Measurements from ENCODE around the gene ARHGAP29. TPM values are rescaled to one million over a fixed set of nuclear protein-coding genes. Genes with fewer than 3 reads are reported as not detected.
A peak's percentile ranks its signal among the peaks of the same experiment; 100 is the strongest.
"Not testable (repeated sequence)": the region's sequence is repeated elsewhere in the genome, so short reads cannot be mapped to it uniquely, and the experiment has no call there.

The ARHGAP29 gene
- total and polyA plus RNA-seq, 7 donors: 5.1 to 20.0 (median 11.8) TPM

DNA sequence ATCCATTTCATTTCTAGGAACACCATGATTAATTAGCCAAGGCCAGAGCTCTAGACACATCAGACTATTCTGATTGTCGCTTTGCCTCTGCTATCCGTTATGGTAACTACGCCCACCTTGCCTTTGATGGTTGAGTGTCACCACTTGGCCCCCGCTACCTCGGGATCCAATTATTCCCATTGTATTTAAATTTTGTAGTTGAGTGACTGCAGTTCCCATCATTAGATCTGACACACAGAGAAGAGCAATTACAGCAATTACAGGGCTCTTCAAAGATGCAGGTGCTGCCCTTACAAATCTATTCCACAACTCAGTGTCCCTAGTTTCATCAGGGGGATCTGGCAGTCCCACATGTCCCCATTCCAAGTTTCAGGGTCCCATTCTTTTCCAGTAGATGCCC, 71.5 kb downstream of the ARHGAP29 start:
- no peaks in the 10 kb centered on the region for H3K27me3 ChIP-seq (ENCODE audit: insufficient read depth in 3 of 3, low read length in 2 of 3)
- no peaks in the 10 kb centered on the region for H3K9me3 ChIP-seq
- peaks cover 0 to 6% of the 10 kb centered on the region in 2 donors for H3K36me3 ChIP-seq (ENCODE audit: insufficient read depth in 1 of 2, low read depth in 1 of 2)
- no peak overlapping the region for H3K27ac ChIP-seq
- H3K4me3 ChIP-seq: no peak overlapping the region
- intact Hi-C loops (cut with DNase I): no loop called here
- peaks cover 7% of the 10 kb centered on the region for H3K4me1 ChIP-seq
- no peak for ATAC-seq
- WGBS, 3 donors: 90 to 94% (median 91%) methylated on average over 5 of the region's 5 CpGs
- DNase-seq: no peak
- TF ChIP-seq, protein P1, sequence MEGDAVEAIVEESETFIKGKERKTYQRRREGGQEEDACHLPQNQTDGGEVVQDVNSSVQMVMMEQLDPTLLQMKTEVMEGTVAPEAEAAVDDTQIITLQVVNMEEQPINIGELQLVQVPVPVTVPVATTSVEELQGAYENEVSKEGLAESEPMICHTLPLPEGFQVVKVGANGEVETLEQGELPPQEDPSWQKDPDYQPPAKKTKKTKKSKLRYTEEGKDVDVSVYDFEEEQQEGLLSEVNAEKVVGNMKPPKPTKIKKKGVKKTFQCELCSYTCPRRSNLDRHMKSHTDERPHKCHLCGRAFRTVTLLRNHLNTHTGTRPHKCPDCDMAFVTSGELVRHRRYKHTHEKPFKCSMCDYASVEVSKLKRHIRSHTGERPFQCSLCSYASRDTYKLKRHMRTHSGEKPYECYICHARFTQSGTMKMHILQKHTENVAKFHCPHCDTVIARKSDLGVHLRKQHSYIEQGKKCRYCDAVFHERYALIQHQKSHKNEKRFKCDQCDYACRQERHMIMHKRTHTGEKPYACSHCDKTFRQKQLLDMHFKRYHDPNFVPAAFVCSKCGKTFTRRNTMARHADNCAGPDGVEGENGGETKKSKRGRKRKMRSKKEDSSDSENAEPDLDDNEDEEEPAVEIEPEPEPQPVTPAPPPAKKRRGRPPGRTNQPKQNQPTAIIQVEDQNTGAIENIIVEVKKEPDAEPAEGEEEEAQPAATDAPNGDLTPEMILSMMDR (IDR thresholded peaks at IDR 0.05): no peak

DNA sequence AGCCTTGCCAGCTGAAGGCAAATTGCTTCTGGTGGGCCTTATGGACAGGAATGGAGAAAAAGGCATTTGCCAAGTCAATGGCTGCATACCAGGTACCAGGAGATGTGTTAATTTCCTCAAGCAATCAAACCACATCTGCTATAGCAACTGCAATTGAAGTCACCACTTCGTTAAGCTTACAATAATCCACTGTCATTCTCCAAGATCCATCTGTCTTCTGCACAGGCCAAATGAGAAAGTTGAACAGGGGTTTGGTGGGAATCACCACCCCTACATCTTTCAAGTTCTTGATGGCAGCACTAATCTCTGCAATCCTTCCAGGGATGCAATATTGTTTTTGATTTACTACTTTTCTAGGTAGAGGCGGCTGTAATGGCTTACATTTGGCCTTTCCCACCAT, 72.5 kb downstream of the ARHGAP29 start:
- H3K36me3 ChIP-seq (ENCODE audit: insufficient read depth in 1 of 2, low read depth in 1 of 2); H3K9me3 ChIP-seq; H3K27me3 ChIP-seq (ENCODE audit: insufficient read depth in 3 of 3, low read length in 2 of 3); ATAC-seq; H3K27ac ChIP-seq; DNase-seq; intact Hi-C loops (cut with DNase I); H3K4me3 ChIP-seq: not testable (repeated sequence)
- peaks cover 13% of the 10 kb centered on the region for H3K4me1 ChIP-seq
- WGBS, 3 donors: 59 to 68% (median 63%) methylated on average over 2 of the region's 2 CpGs

DNA sequence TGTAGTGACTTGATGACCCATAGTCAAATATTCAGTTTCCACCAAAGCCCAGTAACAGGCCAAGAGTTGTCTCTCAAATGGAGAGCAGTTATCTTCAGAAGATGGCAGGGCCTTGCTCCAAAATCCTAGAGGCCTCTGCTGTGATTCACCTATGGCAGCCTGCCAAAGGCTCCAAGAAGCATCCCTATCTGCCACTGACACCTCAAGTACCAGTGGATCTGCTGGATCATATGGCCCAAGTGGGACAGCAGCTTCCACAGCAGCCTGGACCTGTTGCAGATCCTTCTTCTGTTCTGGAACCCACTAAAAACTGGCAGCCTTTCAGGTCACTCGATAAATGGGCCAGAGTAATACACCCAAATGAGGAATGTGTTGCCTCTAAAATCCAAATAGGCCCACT, 73.3 kb downstream of the ARHGAP29 start:
- ATAC-seq; intact Hi-C loops (cut with DNase I); H3K36me3 ChIP-seq (ENCODE audit: insufficient read depth in 1 of 2, low read depth in 1 of 2); H3K4me3 ChIP-seq; H3K27me3 ChIP-seq (ENCODE audit: insufficient read depth in 3 of 3, low read length in 2 of 3); H3K27ac ChIP-seq; DNase-seq; H3K9me3 ChIP-seq: not testable (repeated sequence)
- WGBS, 3 donors: 81 to 89% (median 83%) methylated on average over 1 of the region's 1 CpG
- H3K4me1 ChIP-seq: peaks cover 13% of the 10 kb centered on the region

DNA sequence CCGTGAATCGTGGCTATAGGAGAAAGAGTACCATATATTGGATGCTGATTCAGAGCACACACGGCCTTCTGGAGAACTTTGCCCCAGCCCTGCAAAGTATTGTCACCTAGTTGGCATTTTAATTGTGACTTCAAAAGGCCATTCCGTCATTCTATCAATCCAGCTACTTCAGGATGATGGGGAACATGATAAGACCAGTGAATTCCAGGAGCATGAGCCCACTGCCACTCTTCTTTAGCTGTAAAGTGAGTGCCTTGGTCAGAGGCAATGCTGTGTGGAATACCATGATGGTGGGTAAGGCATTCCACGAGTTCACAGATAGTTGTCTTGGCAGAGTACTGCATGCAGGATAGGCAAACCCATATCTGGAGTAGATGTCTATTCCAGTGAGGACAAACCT, 74.1 kb downstream of the ARHGAP29 start:
- H3K27ac ChIP-seq; H3K27me3 ChIP-seq (ENCODE audit: insufficient read depth in 3 of 3, low read length in 2 of 3); intact Hi-C loops (cut with DNase I); ATAC-seq; H3K4me3 ChIP-seq; DNase-seq; H3K36me3 ChIP-seq (ENCODE audit: insufficient read depth in 1 of 2, low read depth in 1 of 2); H3K9me3 ChIP-seq: not testable (repeated sequence)
- peaks cover 13% of the 10 kb centered on the region for H3K4me1 ChIP-seq
- WGBS, 3 donors: 93 to 95% (median 95%) methylated on average over 5 of the region's 5 CpGs

DNA sequence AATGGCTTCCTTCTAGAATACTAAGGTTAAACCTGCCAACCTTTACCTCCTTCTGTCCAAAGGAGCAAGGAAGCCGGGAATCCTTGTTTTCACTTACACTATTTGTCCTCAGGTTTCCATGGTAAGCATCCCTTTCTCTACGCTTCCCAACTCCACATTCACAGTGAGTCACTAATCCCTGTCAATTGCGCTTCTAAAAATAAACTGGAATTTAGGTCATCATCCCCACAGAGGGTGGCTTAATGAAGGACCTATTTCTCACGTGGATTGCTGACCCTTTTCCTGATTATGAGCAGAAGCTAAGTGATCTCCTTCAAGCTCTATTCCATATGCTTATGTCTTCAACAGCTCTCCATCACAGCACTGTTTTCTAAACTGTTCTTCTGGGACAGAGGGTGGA, 76.6 kb downstream of the ARHGAP29 start:
- TF ChIP-seq, protein P1 (IDR thresholded peaks at IDR 0.05): no peak

DNA sequence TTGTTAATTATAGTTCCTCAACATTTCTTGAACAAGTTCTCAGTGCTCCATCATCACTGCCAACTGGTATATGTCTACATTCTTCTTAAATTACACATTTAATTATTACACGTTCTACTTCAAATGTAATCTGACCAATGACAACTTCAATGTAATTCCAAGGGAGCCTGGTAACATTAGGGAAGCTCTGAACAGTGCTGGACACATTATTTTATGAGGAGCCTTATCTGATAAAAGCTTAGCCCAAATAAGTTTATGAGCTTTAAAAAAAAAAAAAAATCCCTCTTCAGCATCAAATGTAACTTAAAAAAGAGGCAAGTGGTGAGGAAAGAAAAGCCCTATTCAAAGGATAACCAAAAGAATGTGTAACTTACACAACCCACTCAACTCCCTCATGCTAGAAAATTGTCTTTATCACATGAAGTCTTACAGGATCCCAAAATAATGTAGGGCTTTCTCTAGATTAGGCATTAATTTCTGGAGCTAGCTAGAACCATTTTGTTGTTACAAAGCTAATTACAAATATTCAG, 81.2 kb downstream of the ARHGAP29 start:
- WGBS, 3 donors: 29 to 57% (median 44%) methylated on average over 1 of the region's 1 CpG
- TF ChIP-seq, protein P1 (IDR thresholded peaks at IDR 0.05): no peak
- ATAC-seq (no peak), DNase-seq (no peak)
- peaks cover 10% of the 10 kb centered on the region for H3K4me1 ChIP-seq
- H3K36me3 ChIP-seq (ENCODE audit: insufficient read depth in 1 of 2, low read depth in 1 of 2): no peaks in the 10 kb centered on the region
- no peaks in the 10 kb centered on the region for H3K27me3 ChIP-seq (ENCODE audit: insufficient read depth in 3 of 3, low read length in 2 of 3)
- no peak overlapping the region for H3K27ac ChIP-seq
- H3K4me3 ChIP-seq: no peak overlapping the region
- H3K9me3 ChIP-seq: no peaks in the 10 kb centered on the region
- intact Hi-C loops (cut with DNase I): no loop called here

More for the DNA sequence above, 76.6 kb downstream of the ARHGAP29 start:
- Histone ChIP-seq H3K9me3 (no peaks in the 10 kb centered on the region), H3K4me1 (peaks cover 13% of the 10 kb centered on the region), H3K27me3 (ENCODE audit: insufficient read depth in 3 of 3, low read length in 2 of 3) (no peaks in the 10 kb centered on the region), H3K36me3 (ENCODE audit: insufficient read depth in 1 of 2, low read depth in 1 of 2) (no peaks in the 10 kb centered on the region), H3K4me3 (no peak overlapping the region), H3K27ac (no peak overlapping the region)
- ATAC-seq (peak; percentile 77 to 88 (median 81)), DNase-seq (no peak)
- 11 to 14% (median 12%) methylated on average over 4 of the region's 4 CpGs for WGBS, 3 donors
- intact Hi-C loops (cut with DNase I): no loop called here
